HCT116 (cell line): Measurements from ENCODE around the gene RFX8. TPM values are rescaled to one million over a fixed set of nuclear protein-coding genes. Genes with fewer than 3 reads are reported as not detected.
"Not testable (repeated sequence)": the region's sequence is repeated elsewhere in the genome, so short reads cannot be mapped to it uniquely, and the experiment has no call there.

ENCODE experiments used
- ATAC-seq: fragments of 200-7000 bp; cut with Tn5 transposase; 2 replicates; pipeline ENCODE4 v1.9.1; 2020; ENCODE audit warnings: mild to moderate bottlenecking, moderate library complexity
- BruUV-seq: library from RNA; stranded (reverse); fragments of 400-500 nt; replicated peaks from 2 replicates; lab custom pipeline; 2021; lab: Mats Ljungman, UMichigan
- CTCF ChIA-PET: fragments of 300-600 bp; sonication (Branson Sonifier 250); formaldehyde crosslinking; loops from one replicate; lab custom pipeline; 2021; ENCODE audit warnings: antibody characterized with exemption; lab: Charles Lee
- POLR2A ChIA-PET: fragments of 300-600, 350-600 bp; sonication (Branson Sonifier 250); formaldehyde crosslinking; loops from one replicate; lab custom pipeline; 2021; ENCODE audit warnings: antibody characterized with exemption; lab: Charles Lee
- RAD21 ChIA-PET, 2 experiments: fragments of 300-600 bp; sonication (Branson Sonifier 250); formaldehyde crosslinking; loops; one replicate each; lab custom pipeline; 2023; ENCODE audit warnings: low total read pairs in 2 of 2; ENCODE audit not compliant: uncharacterized antibody in 2 of 2, unreplicated experiment in 2 of 2, low non-redundant PET in 1 of 2; lab: Charles Lee
- DNase-seq: peaks from one replicate; pipeline ENCODE4 v3.0.0-alpha.2; 2010; ENCODE audit warnings: low read depth, low spot score
- H2AFZ ChIP-seq: fragments of 200-600 bp; shearing (Covaris generic), sonication (generic); 2 replicates; pipeline ENCODE4 v1.6.1; 2017; ENCODE audit warnings: low read depth, mixed run types, mixed read lengths, antibody characterized with exemption, low read length; ENCODE audit not compliant: poor library complexity, severe bottlenecking
- H3K27ac ChIP-seq: 2 replicates; pipeline ENCODE4 v1.5.1; 2012; ENCODE audit warnings: low read depth, low read length
- H3K27me3 ChIP-seq: fragments of 200-600 bp; sonication (generic); 2 replicates; pipeline ENCODE4 v1.6.1; 2016; ENCODE audit warnings: mixed run types, low read length, mixed read lengths; ENCODE audit not compliant: insufficient read depth
- H3K36me3 ChIP-seq, 2 experiments: fragments of 200-500 bp in 1 of 2; fragments of 200-600 bp in 1 of 2; sonication (Bioruptor generic) in 1 of 2; sonication (generic) in 1 of 2; 2 replicates each; pipeline versions ENCODE4 v1.5.1 to v1.6.1; 2014 to 2016; ENCODE audit warnings: low read length in 2 of 2, inconsistent platforms in 1 of 2, mixed read lengths in 1 of 2, mixed run types in 1 of 2; ENCODE audit not compliant: insufficient read depth in 2 of 2, control insufficient read depth in 1 of 2
- H3K4me1 ChIP-seq, 2 experiments: fragments of 200-600 bp in 1 of 2; sonication (generic) in 1 of 2; 2 replicates each; pipeline versions ENCODE4 v1.5.1 to v1.6.1; 2012 to 2017; ENCODE audit warnings: low read length in 2 of 2, inconsistent platforms in 1 of 2, mild to moderate bottlenecking in 1 of 2, mixed read lengths in 1 of 2, mixed run types in 1 of 2, moderate library complexity in 1 of 2; ENCODE audit not compliant: insufficient read depth in 2 of 2, control insufficient read depth in 1 of 2
- H3K4me2 ChIP-seq: fragments of 200-600 bp; sonication (generic); 2 replicates; pipeline ENCODE4 v1.6.1; 2017; ENCODE audit warnings: mixed run types, low read length, mixed read lengths
- H3K4me3 ChIP-seq, 2 experiments: fragments of 200-600 bp in 1 of 2; sonication (generic) in 1 of 2; replicated peaks in 1 of 2; 2 replicates each; pipeline ENCODE4 v1.5.1; 2011 to 2016; ENCODE audit warnings: low read length in 2 of 2, control low read depth in 1 of 2, low read depth in 1 of 2, mild to moderate bottlenecking in 1 of 2, mixed read lengths in 1 of 2, mixed run types in 1 of 2
- H3K79me2 ChIP-seq: fragments of 200-600 bp; sonication (generic); 2 replicates; pipeline ENCODE4 v1.6.1; 2017; ENCODE audit warnings: mild to moderate bottlenecking, mixed run types, low read length, moderate library complexity, mixed read lengths; ENCODE audit not compliant: insufficient read depth
- H3K9ac ChIP-seq: fragments of 200-600 bp; sonication (generic); 2 replicates; pipeline ENCODE4 v1.6.1; 2016; ENCODE audit warnings: low read length, mixed read lengths
- H3K9me2 ChIP-seq: fragments of 200-600 bp; sonication (generic), shearing (Covaris generic); 2 replicates; pipeline ENCODE4 v1.6.1; 2017; ENCODE audit warnings: mixed run types, mild to moderate bottlenecking, moderate library complexity; ENCODE audit not compliant: insufficient read depth
- H3K9me3 ChIP-seq, 2 experiments: fragments of 200-500 bp in 1 of 2; fragments of 200-600 bp in 1 of 2; sonication (Bioruptor generic) in 1 of 2; sonication (generic) in 1 of 2; 2 replicates each; pipeline ENCODE4 v1.6.1; 2014 to 2017; ENCODE audit warnings: low read length in 2 of 2, mixed read lengths in 2 of 2, inconsistent platforms in 1 of 2, low read depth in 1 of 2, mild to moderate bottlenecking in 1 of 2, mixed run types in 1 of 2, moderate library complexity in 1 of 2; ENCODE audit not compliant: control insufficient read depth in 1 of 2, insufficient read depth in 1 of 2
- H4K20me1 ChIP-seq: fragments of 200-600 bp; sonication (generic), shearing (Covaris generic); 2 replicates; pipeline ENCODE4 v1.6.1; 2017; ENCODE audit warnings: mixed run types, mild to moderate bottlenecking, moderate library complexity; ENCODE audit not compliant: insufficient read depth
- ELF1 ChIP-seq: IDR thresholded peaks from 2 replicates; pipeline ENCODE4 v1.6.1; 2012; ENCODE audit warnings: low read depth, borderline replicate concordance
- EZH2 ChIP-seq: fragments of 200-600 bp; sonication (generic); IDR thresholded peaks from 2 replicates; pipeline ENCODE4 v1.6.1; 2017; ENCODE audit warnings: antibody characterized with exemption, mixed run types
- EZH2phosphoT487 ChIP-seq: fragments of 200-600 bp; IDR thresholded peaks from 2 replicates; pipeline ENCODE4 v1.6.1; 2018; ENCODE audit warnings: antibody characterized with exemption, borderline replicate concordance
- FOSL1 ChIP-seq: IDR thresholded peaks from 2 replicates; pipeline ENCODE4 v1.6.1; 2012; ENCODE audit warnings: low read depth
- RAD21 ChIP-seq: IDR thresholded peaks from 2 replicates; pipeline ENCODE4 v1.6.1; 2012; ENCODE audit warnings: low read depth, mild to moderate bottlenecking
- SIN3A ChIP-seq: IDR thresholded peaks from 2 replicates; pipeline ENCODE4 v1.6.1; 2012; ENCODE audit warnings: low read depth
- SP1 ChIP-seq: IDR thresholded peaks from 2 replicates; pipeline ENCODE4 v1.6.1; 2012; ENCODE audit warnings: low read depth
- TCF7L2 ChIP-seq: IDR thresholded peaks from 2 replicates; pipeline ENCODE4 v1.7.0; 2011; ENCODE audit warnings: borderline replicate concordance, inconsistent platforms; ENCODE audit not compliant: insufficient read depth, insufficient read length; ENCODE audit errors: extremely low read depth
- YY1 ChIP-seq: IDR thresholded peaks from 2 replicates; pipeline ENCODE4 v1.6.1; 2011; ENCODE audit warnings: low read length, low read depth, moderate library complexity, mild to moderate bottlenecking; ENCODE audit not compliant: insufficient replicate concordance; ENCODE audit errors: extremely low read depth
- ZFX ChIP-seq: fragments of 450-650 bp; IDR thresholded peaks from 2 replicates; pipeline ENCODE4 v1.6.1; 2017
- ZNF274 ChIP-seq: fragments of 200-500 bp; sonication (Bioruptor generic); IDR thresholded peaks from 2 replicates; pipeline ENCODE4 v1.6.1; 2014; ENCODE audit warnings: mild to moderate bottlenecking, low read depth, low read length, inconsistent platforms
- intact Hi-C: fragments of 100-400 bp; cut with micrococcal nuclease; formaldehyde crosslinking; loops from 2 replicates; pipeline ENCODE4 v1.10.0; 2022
- total RNA-seq: library from RNA; stranded (reverse); gene quantifications from one replicate; pipeline ENCODE4 v1.2.1, GENCODE V29; 2021; ENCODE audit not compliant: unreplicated experiment
- TF ChIP-seq, protein P1 (sequence below): IDR thresholded peaks from 2 replicates; pipeline ENCODE4 v1.6.1; 2012
- TF ChIP-seq, protein P2 (sequence below), 3 experiments: fragments of 200-600 bp in 1 of 3; sonication (generic) in 1 of 3; IDR thresholded peaks in 2 of 3; conservative IDR thresholded peaks in 1 of 3; 2 replicates each; pipeline ENCODE4 v1.5.1; 2012 to 2017; ENCODE audit warnings: low read depth in 2 of 3, low read length in 2 of 3, antibody characterized with exemption in 1 of 3, borderline replicate concordance in 1 of 3, control low read depth in 1 of 3, mild to moderate bottlenecking in 1 of 3, mixed read lengths in 1 of 3, mixed run types in 1 of 3, moderate library complexity in 1 of 3; ENCODE audit not compliant: insufficient read depth in 1 of 3

RFX8 gene
- total RNA-seq, 1 experiment from 2014 or later: not detected

DNA sequence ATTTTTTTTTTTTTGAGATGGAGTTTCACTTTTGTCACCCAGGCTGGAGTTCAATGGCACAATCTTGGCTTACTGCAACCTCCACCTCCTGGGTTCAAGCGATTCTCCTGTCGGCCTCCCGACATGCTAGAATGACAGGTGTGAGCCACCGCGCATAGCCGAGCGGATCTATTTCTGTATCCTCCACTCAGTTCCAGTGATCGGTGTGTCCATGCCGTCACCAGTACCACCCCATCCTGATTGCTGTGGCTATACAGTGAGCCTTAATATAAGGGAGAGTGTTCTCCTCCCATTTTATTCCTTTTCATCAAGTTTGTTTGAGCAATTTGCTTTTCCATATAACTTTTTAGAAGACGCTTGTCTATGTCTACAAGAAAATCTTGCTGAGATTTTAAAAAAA, 35.2 kb downstream of the RFX8 start:
- Histone ChIP-seq H3K9me2 (no peaks in the 10 kb centered on the region), H3K36me3 (no peaks in the 10 kb centered on the region), H3K4me1 (no peaks in the 10 kb centered on the region; a peak in 2 of 4 replicates), H2AFZ (no peak overlapping the region), H3K4me2 (no peak overlapping the region), H3K9me3 (no peaks in the 10 kb centered on the region), H4K20me1 (no peaks in the 10 kb centered on the region), H3K9ac (no peak overlapping the region), H3K27ac (no peak overlapping the region), H3K4me3 (no peak overlapping the region), H3K27me3 (no peaks in the 10 kb centered on the region), H3K79me2 (no peaks in the 10 kb centered on the region)
- TF ChIP-seq SP1 (no peak), EZH2phosphoT487 (no peak), RAD21 (no peak), ZFX (no peak), TCF7L2 (no peak), SIN3A (no peak), FOSL1 (no peak), EZH2 (no peak), ZNF274 (no peak), YY1 (no peak), ELF1 (no peak)
- TF ChIP-seq, protein P1, sequence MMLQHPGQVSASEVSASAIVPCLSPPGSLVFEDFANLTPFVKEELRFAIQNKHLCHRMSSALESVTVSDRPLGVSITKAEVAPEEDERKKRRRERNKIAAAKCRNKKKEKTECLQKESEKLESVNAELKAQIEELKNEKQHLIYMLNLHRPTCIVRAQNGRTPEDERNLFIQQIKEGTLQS: no peak
- TF ChIP-seq, protein P2, sequence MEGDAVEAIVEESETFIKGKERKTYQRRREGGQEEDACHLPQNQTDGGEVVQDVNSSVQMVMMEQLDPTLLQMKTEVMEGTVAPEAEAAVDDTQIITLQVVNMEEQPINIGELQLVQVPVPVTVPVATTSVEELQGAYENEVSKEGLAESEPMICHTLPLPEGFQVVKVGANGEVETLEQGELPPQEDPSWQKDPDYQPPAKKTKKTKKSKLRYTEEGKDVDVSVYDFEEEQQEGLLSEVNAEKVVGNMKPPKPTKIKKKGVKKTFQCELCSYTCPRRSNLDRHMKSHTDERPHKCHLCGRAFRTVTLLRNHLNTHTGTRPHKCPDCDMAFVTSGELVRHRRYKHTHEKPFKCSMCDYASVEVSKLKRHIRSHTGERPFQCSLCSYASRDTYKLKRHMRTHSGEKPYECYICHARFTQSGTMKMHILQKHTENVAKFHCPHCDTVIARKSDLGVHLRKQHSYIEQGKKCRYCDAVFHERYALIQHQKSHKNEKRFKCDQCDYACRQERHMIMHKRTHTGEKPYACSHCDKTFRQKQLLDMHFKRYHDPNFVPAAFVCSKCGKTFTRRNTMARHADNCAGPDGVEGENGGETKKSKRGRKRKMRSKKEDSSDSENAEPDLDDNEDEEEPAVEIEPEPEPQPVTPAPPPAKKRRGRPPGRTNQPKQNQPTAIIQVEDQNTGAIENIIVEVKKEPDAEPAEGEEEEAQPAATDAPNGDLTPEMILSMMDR (IDR thresholded peaks at IDR 0.05 in 2 of 3, conservative IDR thresholded peaks at IDR 0.05 in 1 of 3; ENCODE audit: borderline replicate concordance in 1 of 3, insufficient read depth in 1 of 3, low read depth in 2 of 3, low read length in 2 of 3): no peak
- BruUV-seq: no TSS peak
- intact Hi-C loops: no loop called here
- RAD21 ChIA-PET: no interaction called here
- CTCF ChIA-PET: no interaction called here
- ATAC-seq (no peak), DNase-seq (no peak)
- POLR2A ChIA-PET: no interaction called here

DNA sequence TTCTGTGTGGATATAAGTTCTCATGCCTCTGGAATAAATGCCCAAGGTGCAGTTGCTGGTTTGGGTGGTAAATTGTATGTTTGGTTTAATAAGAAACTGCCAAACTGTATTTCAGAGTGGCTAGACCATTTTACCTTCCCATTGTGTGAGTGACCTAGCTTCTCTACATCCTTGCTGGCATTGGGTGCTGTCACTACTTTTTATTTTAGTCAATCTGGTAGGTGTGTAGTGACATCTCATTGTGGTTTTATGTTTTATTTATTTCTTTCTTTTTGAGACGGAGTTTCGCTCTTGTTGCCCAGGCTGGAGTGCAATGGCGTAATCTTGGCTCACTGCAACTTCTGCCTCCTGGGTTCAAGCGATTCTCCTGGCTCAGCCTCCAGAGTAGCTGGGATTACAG, 36.4 kb downstream of the RFX8 start:
- POLR2A ChIA-PET, H3K9ac ChIP-seq, H3K4me2 ChIP-seq, H4K20me1 ChIP-seq, H3K27ac ChIP-seq, ATAC-seq, H3K79me2 ChIP-seq, H3K9me3 ChIP-seq, H3K9me2 ChIP-seq, intact Hi-C loops, RAD21 ChIA-PET, CTCF ChIA-PET, BruUV-seq, H3K36me3 ChIP-seq, H3K4me1 ChIP-seq, H3K27me3 ChIP-seq, DNase-seq, H2AFZ ChIP-seq, H3K4me3 ChIP-seq: not testable (repeated sequence)
